Common myeloid progenitor, CD34-positive (primary cell): ENCODE results near the gene RAB4B.
"Not testable (repeated sequence)": the region's sequence is repeated elsewhere in the genome, so short reads cannot be mapped to it uniquely, and the experiment has no call there.

ENCODE experiments used
- CTCF ChIA-PET: fragments of 350-600 bp; sonication (Branson Sonifier 250); formaldehyde crosslinking; loops from one replicate; lab custom pipeline; 2021; ENCODE audit warnings: antibody characterized with exemption; lab: Charles Lee
- POLR2A ChIA-PET: fragments of 350-600 bp; sonication (Branson Sonifier 250); formaldehyde crosslinking; loops from one replicate; lab custom pipeline; 2021; ENCODE audit warnings: antibody characterized with exemption; lab: Charles Lee
- DNase-seq, 3 donors: peaks; one replicate each; pipeline versions ENCODE4 v3.0.0 to v3.0.0-alpha.2; 2013
- H3K27ac ChIP-seq, 2 experiments: 1 replicate in 1 of 2; 2 replicates in 1 of 2; pipeline ENCODE4 v1.7.0; 2013; ENCODE audit warnings: inconsistent platforms in 2 of 2, low read length in 2 of 2, mild to moderate bottlenecking in 2 of 2, low read depth in 1 of 2, moderate library complexity in 1 of 2; ENCODE audit not compliant: severe bottlenecking in 2 of 2, insufficient read depth in 1 of 2, poor library complexity in 1 of 2
- H3K27me3 ChIP-seq, 5 experiments: replicated peaks in 2 of 5; 1 replicate in 3 of 5; 2 replicates in 2 of 5; pipeline versions ENCODE4 v1.6.1 to v1.7.0; 2013; ENCODE audit warnings: low read length in 4 of 5, mild to moderate bottlenecking in 2 of 5, moderate library complexity in 2 of 5, inconsistent platforms in 1 of 5; ENCODE audit not compliant: insufficient read depth in 5 of 5, control insufficient read depth in 4 of 5
- H3K36me3 ChIP-seq, 4 experiments: 1 replicate in 2 of 4; 2 replicates in 2 of 4; pipeline versions ENCODE4 v1.6.1 to v1.7.0; 2013; ENCODE audit warnings: low read length in 3 of 4, control low read depth in 1 of 4, mild to moderate bottlenecking in 1 of 4; ENCODE audit not compliant: control insufficient read depth in 4 of 4, insufficient read depth in 4 of 4
- H3K4me1 ChIP-seq, 4 experiments: 1 replicate in 3 of 4; 2 replicates in 1 of 4; pipeline versions ENCODE4 v1.6.1 to v1.7.1; 2013; ENCODE audit warnings: low read length in 3 of 4, mild to moderate bottlenecking in 3 of 4, control low read depth in 1 of 4, inconsistent platforms in 1 of 4, moderate library complexity in 1 of 4; ENCODE audit not compliant: control insufficient read depth in 4 of 4, insufficient read depth in 4 of 4; ENCODE audit errors: control extremely low read depth in 1 of 4
- H3K4me3 ChIP-seq, 7 experiments: 1 replicate in 4 of 7; 2 replicates in 3 of 7; pipeline versions ENCODE4 v1.5.1 to v1.7.0; 2013; ENCODE audit warnings: mild to moderate bottlenecking in 7 of 7, low read length in 6 of 7, moderate library complexity in 6 of 7, inconsistent platforms in 2 of 7, low read depth in 2 of 7, control low read depth in 1 of 7; ENCODE audit not compliant: insufficient read depth in 4 of 7, control insufficient read depth in 1 of 7; ENCODE audit errors: extremely low read depth in 1 of 7
- H3K9me3 ChIP-seq, 5 experiments: 1 replicate in 4 of 5; 2 replicates in 1 of 5; pipeline versions ENCODE4 v1.6.1 to v1.7.1; 2013; ENCODE audit warnings: low read length in 4 of 5, mild to moderate bottlenecking in 2 of 5, inconsistent platforms in 1 of 5, low read depth in 1 of 5, moderate library complexity in 1 of 5; ENCODE audit not compliant: control insufficient read depth in 4 of 5, insufficient read depth in 2 of 5; ENCODE audit errors: control extremely low read depth in 1 of 5
- WGBS: methylation state at CpG from one replicate; pipeline ENCODE4 v1.1.5; 2013; ENCODE audit not compliant: insufficient coverage; 5-methylcytosine and 5-hydroxymethylcytosine counted together

The RAB4B gene

GRCh38 chr19:40771101-40771862, 6.8 kb upstream of the RAB4B start:
- peaks cover 0 to 10% (median 2%) of the 10 kb centered on the region in 4 experiments for H3K36me3 ChIP-seq
- H3K9me3 ChIP-seq, POLR2A ChIA-PET, H3K27ac ChIP-seq, H3K4me3 ChIP-seq, H3K27me3 ChIP-seq: not testable (repeated sequence)
- DNase-seq, result peak in 1 of 3 donors; percentile 14
- CTCF ChIA-PET, result interaction anchor here (1.5 kb wide), 1 partner anchor 10 kb away, joined by 4 read pairs; no protein-coding TSS in a partner anchor
- H3K4me1 ChIP-seq, result peaks cover 0 to 12% (median 3%) of the 10 kb centered on the region in 4 experiments
- 95% methylated on average over 10 of the region's 10 CpGs for WGBS

- no peak for DNase-seq
- no peaks in the 10 kb centered on the region for H3K36me3 ChIP-seq
- H3K4me1 ChIP-seq, result peaks cover 6 to 33% (median 18%) of the 10 kb centered on the region in 4 experiments
- ChIA-PET CTCF (interaction anchor here (1.0 kb wide), 1 partner anchor 32 kb away, joined by 3 read pairs; no protein-coding TSS in a partner anchor), POLR2A (no interaction called here)
- WGBS, result 100% methylated on average over 2 of the region's 9 CpGs
- H3K27ac ChIP-seq, result no peak within 1 kb of the TSS
- H3K9me3 ChIP-seq, result peaks cover 0 to 2% (median 0%) of the 10 kb centered on the region in 5 experiments
- no peaks in the 10 kb centered on the region for H3K27me3 ChIP-seq
- no peak within 1 kb of the TSS for H3K4me3 ChIP-seq
Measured at GRCh38 chr19:40774916-40775631, 3.0 kb upstream of the RAB4B start, which contains the start of gene MIA. Gene MIA, plus strand, starts transcription at chr19:40775521. Its CDS starts 22 bp downstream, at chr19:40775543.

- Histone ChIP-seq H3K4me1 (peaks cover 6 to 33% (median 18%) of the 10 kb centered on the region in 4 experiments), H3K9me3 (peaks cover 0 to 2% (median 0%) of the 10 kb centered on the region in 5 experiments), H3K36me3 (peaks cover 0 to 3% (median 0%) of the 10 kb centered on the region in 4 experiments), H3K4me3 (no peak overlapping the region), H3K27me3 (no peaks in the 10 kb centered on the region), H3K27ac (no peak overlapping the region)
- WGBS, result 97% methylated on average over 9 of the region's 10 CpGs
- ChIA-PET CTCF (interaction anchor here (1.0 to 3.7 kb wide), 2 partner anchors 22 to 32 kb away, joined by 3 to 25 read pairs; partner anchors contain the start of gene EGLN2), POLR2A (interaction anchor here (0.5 to 3.7 kb wide), 2 partner anchors 23 kb away, joined by 5 to 28 read pairs; partner anchors contain the start of gene EGLN2)
- no peak for DNase-seq
Measured at GRCh38 chr19:40775632-40776022, 2.4 kb upstream of the RAB4B start.

- H3K4me1 ChIP-seq, result peaks cover 6 to 33% (median 18%) of the 10 kb centered on the region in 4 experiments
- peaks cover 0 to 3% (median under 1%) of the 10 kb centered on the region in 4 experiments for H3K36me3 ChIP-seq
- 100% methylated on average over 1 of the region's 7 CpGs for WGBS
- H3K27ac ChIP-seq, result no peak overlapping the region
- ChIA-PET POLR2A (interaction anchor here (2.8 to 3.7 kb wide), 2 partner anchors 23 to 31 kb away, joined by 9 to 28 read pairs; partner anchors contain the start of gene EGLN2), CTCF (interaction anchor here (0.9 to 4.2 kb wide), 4 partner anchors 16 to 113 kb away, joined by 5 to 25 read pairs (median 15); partner anchors contain the start of gene EGLN2)
- no peaks in the 10 kb centered on the region for H3K27me3 ChIP-seq
- DNase-seq, result no peak
- peaks cover 0 to 2% (median 0%) of the 10 kb centered on the region in 5 experiments for H3K9me3 ChIP-seq
- H3K4me3 ChIP-seq, result peak overlapping the region in 1 of 7 experiments; percentile 78
Measured at GRCh38 chr19:40776364-40776763, 1.7 kb upstream of the RAB4B start.

GRCh38 chr19:40776932-40777644, 959 bp upstream of the RAB4B start:
- Histone ChIP-seq H3K27ac (peak overlapping the region; percentile 94), H3K27me3 (no peaks in the 10 kb centered on the region), H3K9me3 (no peaks in the 10 kb centered on the region), H3K36me3 (peaks cover 0 to 4% (median 1%) of the 10 kb centered on the region in 4 experiments), H3K4me1 (peaks cover 6 to 33% (median 18%) of the 10 kb centered on the region in 4 experiments), H3K4me3 (peak overlapping the region; percentile 47 to 97 (median 78))
- DNase-seq, result peak; percentile 99 to 100 (median 100)
- POLR2A ChIA-PET, result interaction anchor here (0.5 to 3.7 kb wide), 8 partner anchors 19 to 1489 kb away, joined by 4 to 28 read pairs (median 8); partner anchors contain the start of genes ACTMAP, COQ8B, EGLN2 and NUMBL
- CTCF ChIA-PET, result interaction anchor here (0.6 to 4.2 kb wide), 11 partner anchors 10 to 207 kb away, joined by 3 to 25 read pairs (median 5); partner anchors contain the start of gene EGLN2
- 2% methylated on average over 7 of the region's 13 CpGs for WGBS

GRCh38 chr19:40777645-40777936, 456 bp upstream of the RAB4B start:
- peak overlapping the region; percentile 47 to 97 (median 78) for H3K4me3 ChIP-seq
- H3K27me3 ChIP-seq, result no peaks in the 10 kb centered on the region
- POLR2A ChIA-PET, result interaction anchor here (0.5 to 3.7 kb wide), 11 partner anchors 20 to 1489 kb away, joined by 3 to 28 read pairs (median 5); partner anchors contain the start of genes ACTMAP, COQ8B, EGLN2 and NUMBL
- 0% methylated on average over 7 of the region's 10 CpGs for WGBS
- CTCF ChIA-PET, result interaction anchor here (0.6 to 4.2 kb wide), 9 partner anchors 10 to 207 kb away, joined by 3 to 25 read pairs (median 5); partner anchors contain the start of gene EGLN2
- peaks cover 6 to 33% (median 18%) of the 10 kb centered on the region in 4 experiments for H3K4me1 ChIP-seq
- peak overlapping the region; percentile 94 for H3K27ac ChIP-seq
- no peaks in the 10 kb centered on the region for H3K9me3 ChIP-seq
- peaks cover 0 to 4% (median 1%) of the 10 kb centered on the region in 4 experiments for H3K36me3 ChIP-seq
- no peak for DNase-seq
